CD4-positive, alpha-beta T cell treated with Interleukin-12 subunit alpha and Interleukin-12 subunit beta, for 1 hour (primary cell): ENCODE measurements around the gene SEMA3A.
"Not testable (repeated sequence)": the region's sequence is repeated elsewhere in the genome, so short reads cannot be mapped to it uniquely, and the experiment has no call there.

Experiments used
- DNase-seq: peaks from one replicate; pipeline ENCODE4 v3.0.0-alpha.2; 2020

SEMA3A gene

DNA sequence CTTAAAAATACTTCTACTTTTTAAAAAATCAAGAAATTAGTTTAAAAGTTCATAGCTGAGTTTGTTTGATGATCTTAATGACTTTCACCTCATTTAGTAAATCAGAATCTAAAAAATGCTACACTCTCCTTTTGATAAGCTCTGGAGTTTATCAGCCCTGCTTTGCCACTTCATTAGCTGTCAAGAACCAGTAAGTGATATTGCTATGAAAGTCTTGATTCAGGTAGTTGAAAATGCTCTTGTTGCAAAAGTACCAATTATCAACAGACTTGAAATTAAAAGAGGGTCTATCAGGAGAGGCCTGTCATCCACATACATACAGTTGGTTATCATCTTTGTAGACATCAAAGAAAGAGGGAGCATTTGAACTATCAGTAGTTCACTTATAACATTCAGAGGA lies 41.6 kb downstream of the SEMA3A start:
- DNase-seq, result no peak

DNA sequence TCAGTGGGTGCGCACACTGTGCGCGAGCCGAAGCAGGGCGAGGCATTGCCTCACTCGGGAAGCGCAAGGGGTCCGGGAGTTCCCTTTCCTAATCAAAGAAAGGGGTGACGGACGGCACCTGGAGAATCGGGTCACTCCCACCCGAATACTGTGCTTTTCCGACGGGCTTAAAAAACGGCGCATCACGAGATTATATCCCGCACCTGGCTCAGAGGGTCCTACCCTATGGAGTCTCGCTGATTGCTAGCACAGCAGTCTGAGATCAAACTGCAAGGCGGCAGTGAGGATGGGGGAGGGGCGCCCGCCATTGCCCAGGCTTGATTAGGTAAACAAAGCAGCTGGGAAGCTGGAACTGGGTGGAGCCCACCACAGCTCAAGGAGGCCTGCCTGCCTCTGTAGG lies 44.2 kb downstream of the SEMA3A start:
- DNase-seq, result not testable (repeated sequence)

DNA sequence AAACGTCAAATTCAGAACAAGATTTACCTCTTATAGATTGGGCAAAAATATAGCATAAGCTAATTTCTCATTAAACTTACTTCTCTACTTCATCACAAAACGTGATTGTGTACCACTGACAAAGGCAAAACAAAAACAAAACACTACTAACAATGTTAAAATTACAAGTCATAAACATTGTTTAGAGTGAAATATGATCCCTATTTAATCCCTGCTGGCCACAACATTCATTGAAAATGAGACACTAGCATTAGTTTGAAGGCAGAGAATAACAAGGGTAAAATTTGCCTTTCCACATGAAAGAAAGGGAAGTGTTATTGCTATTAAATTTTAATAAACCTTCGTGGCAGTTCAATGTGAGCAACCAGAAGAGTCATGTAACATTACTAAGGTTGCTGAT lies 45.0 kb downstream of the SEMA3A start:
- DNase-seq, result no peak

DNA sequence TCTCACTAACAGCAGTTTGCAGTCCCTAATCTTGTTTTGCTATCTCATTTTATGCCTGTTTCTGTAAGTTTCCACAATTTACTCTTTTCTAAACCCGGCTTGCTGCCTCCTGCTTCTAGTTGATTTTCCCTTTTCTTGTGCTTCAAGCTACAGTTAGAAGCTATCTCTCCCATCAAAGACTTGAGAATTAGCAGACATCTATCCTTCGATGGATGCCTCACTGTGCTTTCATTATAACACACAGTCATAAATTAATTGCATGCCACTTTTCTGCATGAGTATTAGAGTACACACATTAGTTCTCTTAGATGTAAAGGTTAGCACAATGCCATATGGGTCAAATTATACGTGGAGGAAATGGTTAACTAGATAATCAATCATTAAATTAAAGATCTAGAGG lies 48.7 kb downstream of the SEMA3A start:
- no peak for DNase-seq

DNA sequence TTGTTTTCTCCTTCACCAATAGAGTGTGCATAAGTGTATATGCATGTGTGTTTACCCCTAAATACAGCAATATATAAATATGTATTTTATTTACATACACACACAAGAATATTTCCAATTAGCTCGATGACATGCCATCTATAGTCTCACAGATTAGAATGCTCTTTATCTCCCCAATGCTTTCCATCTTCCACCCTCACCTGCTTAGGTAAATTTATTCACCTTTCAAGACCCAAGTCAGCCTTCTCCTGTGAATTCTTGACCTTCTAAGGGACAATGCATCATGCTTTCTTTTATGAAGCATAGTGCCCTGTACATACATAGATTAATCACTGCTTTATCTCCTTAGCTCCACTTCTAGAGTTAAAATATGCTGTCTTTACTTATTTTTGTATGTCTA lies 49.7 kb downstream of the SEMA3A start:
- DNase-seq, result no peak

- DNase-seq, result no peak
Measured at GRCh38 chr7:84144480-84144879, 50.1 kb downstream of the SEMA3A start.

DNA sequence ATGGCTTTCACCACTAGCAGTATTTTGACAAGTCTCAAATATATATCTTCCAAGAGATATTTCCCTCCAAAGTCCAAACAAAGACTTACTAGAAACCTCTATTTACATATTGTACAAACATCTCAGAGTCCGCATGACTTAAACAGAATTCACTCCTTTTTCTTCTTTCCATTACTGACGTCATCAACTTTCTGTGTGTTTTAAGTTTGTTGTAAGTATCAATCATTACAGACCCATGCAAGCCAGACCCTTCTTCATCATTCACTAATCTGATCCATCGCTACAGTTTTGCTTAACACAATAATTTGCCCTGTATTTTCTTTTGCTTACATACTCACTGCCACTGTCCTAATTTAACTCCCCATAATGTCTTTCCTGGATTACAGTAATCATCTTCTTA lies 51.9 kb downstream of the SEMA3A start:
- no peak for DNase-seq

DNA sequence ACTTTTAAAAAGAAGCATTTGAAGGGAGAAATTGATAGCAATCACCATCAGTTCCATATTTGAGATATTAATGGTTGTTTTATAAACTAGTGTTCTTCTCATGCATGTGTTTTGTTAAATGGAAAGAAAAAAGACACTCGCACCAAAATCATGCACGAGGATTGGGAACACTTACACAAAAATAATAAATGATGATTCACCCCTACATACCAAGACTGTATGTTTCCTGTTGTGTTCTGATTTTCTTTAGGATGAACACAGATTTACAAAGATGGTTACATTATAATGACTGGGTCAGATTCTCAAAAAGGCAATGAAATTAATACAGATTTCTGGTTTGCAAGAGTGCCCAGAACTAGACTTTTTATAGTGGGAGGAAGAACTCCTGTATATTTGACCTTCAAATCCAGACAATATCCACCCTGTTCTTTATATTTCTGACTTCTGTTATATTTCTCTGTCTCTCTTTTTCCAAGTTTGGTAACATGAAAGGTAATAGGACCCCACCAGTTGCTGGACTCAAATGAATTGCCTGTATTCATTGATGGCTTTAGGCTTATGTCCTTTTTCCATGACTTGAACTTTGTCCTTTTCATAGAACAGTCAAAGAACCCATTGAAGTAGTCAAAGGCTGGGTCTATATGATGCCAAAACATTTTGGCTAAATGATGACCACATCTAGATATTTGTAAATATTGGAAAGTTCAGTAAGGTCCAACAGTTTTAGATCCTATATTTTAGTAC lies 54.4 kb downstream of the SEMA3A start:
- no peak for DNase-seq

DNA sequence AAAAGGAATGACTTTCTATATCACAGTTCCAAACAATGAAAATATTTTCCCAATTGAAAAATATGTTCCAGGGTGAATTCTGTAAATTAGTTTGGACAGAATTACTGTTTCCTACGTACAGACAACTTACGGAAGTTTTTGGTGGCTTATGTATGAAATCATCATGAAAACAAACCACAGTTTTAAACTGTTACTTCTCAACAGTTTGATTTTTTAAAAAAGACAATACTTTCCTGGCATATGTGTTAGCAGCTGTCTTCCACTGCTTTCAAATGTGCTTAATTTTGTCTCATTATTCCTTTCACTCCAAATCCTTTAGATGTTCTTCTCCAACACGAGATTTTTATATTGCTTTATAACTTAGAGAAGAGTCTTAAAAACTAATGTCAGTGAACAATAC lies 56.2 kb downstream of the SEMA3A start:
- no peak for DNase-seq

DNA sequence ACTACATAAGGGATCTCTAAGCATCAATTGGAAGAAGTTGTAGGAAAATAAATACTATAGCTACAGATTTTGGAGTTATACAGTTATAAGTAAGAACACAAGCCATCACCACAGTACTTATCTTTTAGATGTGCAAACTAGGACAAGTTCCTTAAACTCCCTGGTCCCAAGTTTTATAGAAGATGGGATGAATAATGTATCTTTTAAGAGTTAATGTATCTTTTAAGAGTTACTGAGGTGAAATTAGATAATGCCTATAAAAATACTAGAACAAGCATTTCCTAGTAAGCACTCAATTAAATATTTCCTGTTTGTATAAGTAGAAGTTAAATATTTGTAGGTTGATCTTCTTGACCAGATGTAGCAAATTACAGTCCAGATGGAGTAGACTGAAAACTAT lies 56.8 kb downstream of the SEMA3A start:
- no peak for DNase-seq

DNA sequence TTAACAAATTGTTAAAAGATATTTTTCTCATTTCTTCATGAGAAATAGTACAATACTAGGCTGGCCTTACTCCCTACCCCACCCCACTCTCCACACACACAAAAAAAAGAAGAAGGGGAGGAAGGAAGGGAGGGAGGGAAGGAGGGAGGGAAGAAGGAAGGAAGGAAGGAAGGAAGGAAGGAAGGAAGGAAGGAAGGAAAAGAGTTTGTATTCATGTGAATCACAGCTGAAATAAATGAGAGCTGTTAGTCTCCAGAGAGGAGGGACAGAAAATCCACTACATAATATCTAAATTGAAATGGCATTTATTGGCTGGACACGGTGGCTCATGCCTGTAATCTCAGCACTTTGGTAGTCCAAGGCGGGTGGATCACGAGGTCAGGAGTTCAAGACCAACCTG lies 57.8 kb downstream of the SEMA3A start:
- DNase-seq, result no peak

- no peak for DNase-seq
Measured at GRCh38 chr7:84136336-84136735, 58.3 kb downstream of the SEMA3A start.

DNA sequence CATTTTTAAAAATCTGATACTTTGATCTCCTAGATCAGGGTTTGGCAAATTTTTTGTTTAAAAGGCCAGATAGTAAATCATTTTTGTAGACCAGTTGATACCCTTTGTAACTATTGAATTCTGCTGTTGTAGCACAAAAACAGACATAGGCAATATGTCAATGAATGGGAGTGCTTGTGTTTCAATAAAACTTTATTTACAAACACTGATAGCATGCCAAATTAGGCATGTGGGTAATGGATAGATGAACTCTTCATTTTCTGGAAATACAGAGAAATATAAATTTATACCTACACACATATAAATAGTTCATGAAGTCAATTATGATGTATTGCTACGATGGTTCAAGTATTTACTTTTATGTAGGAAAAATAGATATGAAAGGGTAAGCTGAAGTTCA lies 60.4 kb downstream of the SEMA3A start:
- no peak for DNase-seq

DNA sequence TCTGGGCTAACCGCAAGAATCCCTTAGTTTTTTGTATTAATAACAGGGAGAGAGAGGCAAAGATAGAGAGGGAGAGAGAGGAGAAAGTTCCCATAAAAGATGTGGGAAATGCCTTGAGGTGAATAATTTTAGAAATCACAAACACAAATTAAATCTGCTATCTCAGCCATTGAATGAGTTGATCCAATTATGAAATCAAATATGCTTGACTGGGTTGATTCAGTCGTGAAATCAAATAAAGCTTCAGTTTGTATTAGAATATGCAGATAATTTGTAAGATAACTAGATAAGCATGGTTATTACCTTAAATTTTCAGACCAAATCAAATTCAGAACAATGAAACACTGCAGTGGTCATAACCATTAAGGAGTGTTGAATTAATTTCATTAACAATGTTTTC lies 68.9 kb downstream of the SEMA3A start:
- no peak for DNase-seq

- DNase-seq, result no peak
Measured at GRCh38 chr7:84123965-84124547, 70.5 kb downstream of the SEMA3A start.

GRCh38 chr7:84122582-84123360 lies 71.8 kb downstream of the SEMA3A start:
- DNase-seq, result no peak

GRCh38 chr7:84117304-84117703 lies 77.3 kb downstream of the SEMA3A start:
- no peak for DNase-seq

DNA sequence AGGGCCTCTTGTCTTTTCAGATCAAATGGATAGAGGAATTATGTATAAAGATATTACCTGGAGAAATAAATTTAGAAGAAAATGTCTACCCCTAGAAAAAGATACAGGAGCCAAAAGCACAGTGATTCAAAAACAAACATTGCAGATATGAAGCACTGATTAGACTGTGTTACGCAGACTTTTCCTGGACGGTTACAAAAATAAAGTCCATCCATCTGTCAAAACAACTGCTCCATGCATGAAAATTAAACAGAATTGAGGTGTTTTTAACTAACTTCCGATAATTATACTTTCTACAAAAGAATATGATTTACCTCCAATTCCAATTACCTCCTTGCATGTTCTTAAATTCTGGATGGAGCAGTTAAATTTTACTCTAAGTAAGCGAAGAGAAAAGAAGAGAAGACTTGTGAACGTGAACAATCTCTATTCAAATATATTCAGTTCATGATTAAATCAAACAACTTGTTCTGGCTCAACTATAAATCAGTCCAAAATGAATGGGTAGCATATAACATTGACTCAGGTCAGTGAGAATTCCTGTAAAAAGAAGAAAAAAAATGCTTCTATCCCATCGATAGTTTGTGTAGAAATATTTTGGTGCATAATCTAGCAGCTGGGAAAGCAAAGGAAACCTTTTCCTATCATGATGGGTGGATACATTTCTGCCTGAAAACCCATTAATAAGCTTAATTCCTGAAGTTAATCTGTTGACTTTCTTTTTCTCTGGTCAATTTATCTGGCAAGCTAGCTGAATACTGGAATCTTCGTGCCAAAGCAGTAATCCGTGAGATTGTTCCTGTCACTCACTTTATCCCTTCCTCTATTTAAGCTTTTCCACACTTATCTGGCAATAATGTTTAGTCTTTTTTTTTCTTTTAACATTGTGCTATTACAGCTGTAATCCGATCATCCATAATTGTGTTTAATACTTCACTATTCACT lies 80.4 kb downstream of the SEMA3A start:
- no peak for DNase-seq

GRCh38 chr7:84113286-84113685 lies 81.3 kb downstream of the SEMA3A start:
- no peak for DNase-seq

- DNase-seq, result no peak
Measured at GRCh38 chr7:84112771-84113170, 81.8 kb downstream of the SEMA3A start.

DNA sequence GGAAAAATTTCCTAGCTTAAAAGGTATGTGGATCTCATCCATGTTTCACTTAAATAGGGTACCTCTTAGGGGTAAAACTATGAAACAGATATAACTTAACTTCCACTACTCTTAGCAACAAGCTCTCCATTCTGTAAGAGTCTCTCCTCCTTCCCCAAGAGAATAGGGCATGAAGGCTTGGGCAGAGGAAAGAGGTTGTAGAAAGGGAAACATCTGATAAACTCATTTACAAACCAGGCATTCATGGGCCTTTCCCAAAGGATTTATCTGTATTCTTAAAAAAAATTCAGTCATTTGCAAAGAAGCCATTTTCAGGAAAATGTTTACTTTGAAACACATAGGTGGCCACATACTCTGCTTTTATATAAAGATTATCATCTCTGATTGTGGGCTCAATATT lies 82.7 kb downstream of the SEMA3A start:
- DNase-seq, result no peak

GRCh38 chr7:84110400-84110799 lies 84.2 kb downstream of the SEMA3A start:
- no peak for DNase-seq

DNA sequence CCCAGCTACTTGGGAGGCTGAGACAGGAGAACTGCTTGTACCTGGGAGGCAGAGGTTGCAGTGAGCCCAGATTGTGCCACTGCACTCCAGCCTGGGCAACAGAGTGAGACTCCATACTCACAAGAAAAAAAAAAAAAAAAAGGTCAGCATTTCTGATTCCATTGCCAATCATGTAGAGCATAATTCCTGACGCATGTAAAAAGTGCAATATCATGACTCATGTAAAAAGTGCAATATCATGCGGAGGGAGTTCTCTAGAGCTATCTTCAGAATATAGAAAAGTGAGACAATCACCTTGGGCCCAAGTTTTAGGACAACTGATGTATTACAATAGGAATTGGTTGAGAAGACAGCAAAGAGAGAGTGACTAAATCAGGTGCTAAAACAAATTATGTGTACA lies 85.8 kb downstream of the SEMA3A start:
- no peak for DNase-seq
